CD8-positive, alpha-beta memory T cell (primary cell): ENCODE data around the gene ENDOV. TPM values are rescaled to one million over a fixed set of nuclear protein-coding genes. Genes with fewer than 3 reads are reported as not detected.

Source experiments
- CTCF ChIA-PET: fragments of 350-600 bp; sonication (Branson Sonifier 250); formaldehyde crosslinking; loops from one replicate; lab custom pipeline; 2021; ENCODE audit warnings: antibody characterized with exemption; lab: Charles Lee
- POLR2A ChIA-PET: fragments of 350-600 bp; sonication (Branson Sonifier 250); formaldehyde crosslinking; loops from one replicate; lab custom pipeline; 2021; ENCODE audit warnings: antibody characterized with exemption; lab: Charles Lee
- DNase-seq, 5 donors: peaks; one replicate each; pipeline versions ENCODE4 v3.0.0 to v3.0.0-alpha.2; 2020 to 2022; ENCODE audit warnings: mixed read lengths in 1 of 5
- H3K27ac ChIP-seq: one replicate; pipeline ENCODE4 v1.7.0; 2013; ENCODE audit warnings: low read depth, mild to moderate bottlenecking, low read length, moderate library complexity
- H3K27me3 ChIP-seq: 2 replicates; pipeline ENCODE4 v1.7.0; 2013; ENCODE audit warnings: low read length, mild to moderate bottlenecking; ENCODE audit not compliant: insufficient read depth, poor library complexity, severe bottlenecking
- H3K36me3 ChIP-seq: 2 replicates; pipeline ENCODE4 v1.7.0; 2013; ENCODE audit warnings: mild to moderate bottlenecking, low read length, moderate library complexity; ENCODE audit not compliant: insufficient read depth
- H3K4me1 ChIP-seq: 2 replicates; pipeline ENCODE4 v1.7.0; 2013; ENCODE audit warnings: mild to moderate bottlenecking, low read length, moderate library complexity; ENCODE audit not compliant: insufficient read depth
- H3K4me3 ChIP-seq: 2 replicates; pipeline ENCODE4 v1.7.0; 2013; ENCODE audit warnings: mild to moderate bottlenecking, low read length
- H3K9me3 ChIP-seq: 2 replicates; pipeline ENCODE4 v1.7.0; 2013; ENCODE audit warnings: mild to moderate bottlenecking, low read length
- H3K27ac Mint-ChIP-seq, 8 donors: one replicate each; pipeline ENCODE4 v1.8.0; 2020 to 2021; ENCODE audit warnings: mixed read lengths in 8 of 8, mild to moderate bottlenecking in 6 of 8, inconsistent platforms in 3 of 8, moderate library complexity in 3 of 8
- H3K27me3 Mint-ChIP-seq, 2 donors: one replicate each; pipeline ENCODE4 v1.8.0; 2020 to 2021; ENCODE audit warnings: mixed read lengths in 2 of 2, mild to moderate bottlenecking in 1 of 2, moderate library complexity in 1 of 2
- H3K36me3 Mint-ChIP-seq, 3 donors: one replicate each; pipeline ENCODE4 v1.8.0; 2020 to 2021; ENCODE audit warnings: mixed read lengths in 3 of 3, inconsistent platforms in 1 of 3, mild to moderate bottlenecking in 1 of 3
- H3K4me1 Mint-ChIP-seq, 3 donors: one replicate each; pipeline ENCODE4 v1.8.0; 2020 to 2021; ENCODE audit warnings: mixed read lengths in 3 of 3, inconsistent platforms in 1 of 3, mild to moderate bottlenecking in 1 of 3
- H3K4me3 Mint-ChIP-seq, 7 donors: one replicate each; pipeline ENCODE4 v1.8.0; 2020 to 2021; ENCODE audit warnings: mixed read lengths in 7 of 7, mild to moderate bottlenecking in 6 of 7, moderate library complexity in 4 of 7, inconsistent platforms in 2 of 7
- H3K9me3 Mint-ChIP-seq, 5 donors: one replicate each; pipeline ENCODE4 v1.8.0; 2020 to 2022; ENCODE audit warnings: mixed read lengths in 5 of 5, mild to moderate bottlenecking in 3 of 5, moderate library complexity in 2 of 5, inconsistent platforms in 1 of 5
- polyA plus RNA-seq: library from polyadenylated mRNA; unstranded; fragments of 300-500 nt; fragmentation: Illumina TruSeq; gene quantifications from one replicate; pipeline ENCODE4 v1.2.3, GENCODE V29; 2021
- total RNA-seq, 2 experiments: library from RNA; stranded (reverse); gene quantifications; one replicate each; pipeline ENCODE4 v1.2.3, GENCODE V29; 2021

ENDOV gene
- total and polyA plus RNA-seq, 3 experiments from 2014 or later, result 8.5 to 16.8 (median 12.4) TPM

DNA sequence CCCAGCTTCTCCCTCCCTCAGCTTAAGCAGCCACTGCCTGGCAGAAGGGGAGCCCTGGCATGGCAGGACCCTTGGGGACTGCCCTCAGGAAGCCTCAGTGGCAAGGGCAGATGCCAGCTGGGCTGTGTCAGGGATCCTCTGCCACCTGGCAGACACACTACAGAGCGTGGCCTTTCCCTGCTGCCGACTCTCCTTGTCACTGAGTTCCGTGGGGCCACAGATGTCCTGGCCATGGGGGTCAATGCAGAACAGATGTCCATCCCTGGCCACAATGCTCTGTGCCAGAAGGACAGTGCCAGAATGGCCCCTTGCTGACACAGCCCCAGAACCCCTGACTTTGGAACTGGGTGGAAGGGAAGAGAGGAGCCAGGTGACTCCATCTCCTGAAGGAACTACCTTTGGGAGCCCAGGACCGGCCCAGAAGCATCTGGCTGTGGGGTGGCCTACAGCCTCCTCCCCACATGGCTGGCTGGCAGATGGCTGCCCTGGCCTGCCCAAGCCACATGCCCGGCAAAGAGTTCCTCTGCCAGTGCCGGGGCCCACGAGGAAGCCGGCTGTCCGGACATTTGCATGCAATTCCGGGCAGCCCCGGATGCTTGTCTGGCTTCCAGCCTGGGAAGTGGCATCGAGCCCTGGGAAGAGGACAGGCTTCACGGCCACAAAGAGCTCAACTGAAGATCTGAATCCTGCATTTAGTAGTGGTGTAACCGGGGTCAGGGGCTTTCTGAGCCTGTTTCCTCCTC lies 37.4 kb downstream of the ENDOV start:
- Histone ChIP-seq H3K27ac (no peak overlapping the region), H3K9me3 (no peaks in the 10 kb centered on the region), H3K4me1 (peaks cover 17% of the 10 kb centered on the region), H3K36me3 (no peaks in the 10 kb centered on the region), H3K27me3 (no peaks in the 10 kb centered on the region), H3K4me3 (no peak overlapping the region)
- ChIA-PET CTCF (no interaction called here), POLR2A (no interaction called here)
- no peaks in the 10 kb centered on the region for H3K9me3 Mint-ChIP-seq
- H3K27ac Mint-ChIP-seq, result peak overlapping the region in 1 of 8 donors; percentile 99
- DNase-seq, result no peak
- H3K36me3 Mint-ChIP-seq, result no peaks in the 10 kb centered on the region
- peaks cover 3 to 10% of the 10 kb centered on the region in 2 donors for H3K27me3 Mint-ChIP-seq
- H3K4me1 Mint-ChIP-seq, result peaks cover 14 to 17% (median 15%) of the 10 kb centered on the region in 3 donors
- H3K4me3 Mint-ChIP-seq, result peak overlapping the region in 2 of 7 donors; percentile 36 to 94

- Histone ChIP-seq H3K4me1 (peaks cover 17% of the 10 kb centered on the region), H3K4me3 (peak overlapping the region; percentile 72), H3K27me3 (no peaks in the 10 kb centered on the region), H3K27ac (no peak overlapping the region), H3K36me3 (no peaks in the 10 kb centered on the region), H3K9me3 (no peaks in the 10 kb centered on the region)
- peak overlapping the region; percentile 81 to 96 (median 89) for H3K4me3 Mint-ChIP-seq
- H3K27ac Mint-ChIP-seq, result peak overlapping the region; percentile 93 to 99 (median 96)
- peaks cover 14 to 17% (median 15%) of the 10 kb centered on the region in 3 donors for H3K4me1 Mint-ChIP-seq
- H3K9me3 Mint-ChIP-seq, result no peaks in the 10 kb centered on the region
- ChIA-PET CTCF (interaction anchor here (1.3 kb wide), 1 partner anchor 11 kb away, joined by 3 read pairs; no protein-coding TSS in a partner anchor), POLR2A (interaction anchor here (1.3 kb wide), 1 partner anchor 92 kb away, joined by 7 read pairs; the partner anchor contains the start of gene RPTOR)
- peaks cover 5 to 16% of the 10 kb centered on the region in 2 donors for H3K27me3 Mint-ChIP-seq
- H3K36me3 Mint-ChIP-seq, result no peaks in the 10 kb centered on the region
- no peak for DNase-seq
Observed at GRCh38 chr17:80453126-80453997, 38.4 kb downstream of the ENDOV start.

GRCh38 chr17:80453998-80454556 lies 39.1 kb downstream of the ENDOV start:
- peak in 1 of 5 donors; percentile 56 for DNase-seq
- Histone ChIP-seq H3K9me3 (no peaks in the 10 kb centered on the region), H3K4me3 (peak overlapping the region; percentile 72), H3K36me3 (no peaks in the 10 kb centered on the region), H3K4me1 (peaks cover 17% of the 10 kb centered on the region), H3K27me3 (peaks cover 5% of the 10 kb centered on the region), H3K27ac (peak overlapping the region; percentile 88)
- CTCF ChIA-PET, result interaction anchor here (0.8 to 1.3 kb wide), 4 partner anchors 10 to 121 kb away, joined by 3 to 5 read pairs (median 4); no protein-coding TSS in a partner anchor
- POLR2A ChIA-PET, result interaction anchor here (0.6 to 1.3 kb wide), 7 partner anchors 91 to 889 kb away, joined by 3 to 8 read pairs (median 4); partner anchors contain the start of gene RPTOR
- Mint-ChIP-seq H3K27ac (peak overlapping the region; percentile 93 to 99 (median 96)), H3K9me3 (no peaks in the 10 kb centered on the region), H3K36me3 (no peaks in the 10 kb centered on the region), H3K4me1 (peaks cover 14 to 17% (median 15%) of the 10 kb centered on the region in 3 donors), H3K4me3 (peak overlapping the region; percentile 81 to 96 (median 89)), H3K27me3 (peaks cover 2 to 20% of the 10 kb centered on the region in 2 donors)

DNA sequence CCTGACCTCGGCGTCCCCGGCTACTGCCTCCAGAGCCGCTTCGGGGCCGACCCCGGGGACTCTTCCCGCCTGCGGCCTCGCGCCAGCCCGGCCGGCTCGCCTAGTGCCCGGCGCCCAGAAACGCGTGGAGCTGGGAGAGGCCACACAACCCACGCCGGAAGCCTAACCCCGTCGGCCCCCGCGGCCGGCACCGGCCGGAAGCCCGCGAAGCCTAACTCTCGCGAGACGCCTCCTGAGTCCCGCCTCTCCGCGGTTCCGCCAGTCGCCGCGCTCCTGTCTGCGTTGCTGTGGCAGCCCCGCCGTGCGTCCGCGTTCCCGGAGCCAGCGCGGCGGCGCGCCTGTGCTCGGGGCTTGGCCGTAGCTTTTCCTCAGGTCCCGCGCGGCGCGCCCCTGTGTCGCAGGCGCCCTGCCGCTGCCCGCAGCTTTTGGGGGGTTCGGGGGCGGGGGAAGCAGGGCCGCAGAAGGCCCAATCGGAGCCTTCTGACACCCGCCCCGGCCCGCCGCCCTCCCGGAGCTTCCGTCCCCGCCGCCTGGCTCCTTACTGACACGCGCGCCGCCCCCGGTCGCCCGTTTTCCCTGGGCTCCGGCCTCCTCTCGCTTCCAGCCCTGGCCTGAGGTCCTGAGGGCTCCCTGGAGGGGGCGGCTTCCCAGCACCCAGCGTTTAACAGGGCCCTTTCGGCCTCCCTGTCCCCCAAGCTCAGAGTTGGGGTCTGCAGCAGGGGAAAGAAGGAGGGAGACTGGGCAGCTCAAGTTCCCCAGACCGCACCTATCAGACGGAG lies 39.8 kb downstream of the ENDOV start:
- no peaks in the 10 kb centered on the region for H3K36me3 Mint-ChIP-seq
- peaks cover 17% of the 10 kb centered on the region for H3K4me1 ChIP-seq

GRCh38 chr17:80455336-80455710 lies 40.4 kb downstream of the ENDOV start:
- Histone ChIP-seq H3K27me3 (peaks cover 13% of the 10 kb centered on the region), H3K27ac (peak overlapping the region; percentile 88), H3K36me3 (no peaks in the 10 kb centered on the region), H3K4me3 (peak overlapping the region; percentile 72), H3K9me3 (no peaks in the 10 kb centered on the region), H3K4me1 (peaks cover 17% of the 10 kb centered on the region)
- CTCF ChIA-PET, result interaction anchor here (0.8 to 1.3 kb wide), 3 partner anchors 9 to 354 kb away, joined by 4 to 5 read pairs (median 4); partner anchors contain the start of gene GAA
- peak overlapping the region; percentile 81 to 96 (median 90) for H3K4me3 Mint-ChIP-seq
- no peaks in the 10 kb centered on the region for H3K9me3 Mint-ChIP-seq
- peak overlapping the region; percentile 90 to 99 (median 98) for H3K27ac Mint-ChIP-seq
- H3K27me3 Mint-ChIP-seq, result peaks cover 2 to 32% of the 10 kb centered on the region in 2 donors
- POLR2A ChIA-PET, result interaction anchor here (0.7 to 1.5 kb wide), 4 partner anchors 40 to 768 kb away, joined by 3 to 5 read pairs (median 4); partner anchors contain the start of genes CEP131 and ENDOV
- H3K4me1 Mint-ChIP-seq, result peaks cover 14 to 17% (median 15%) of the 10 kb centered on the region in 3 donors
- peak in 3 of 5 donors; percentile 23 to 64 (median 37) for DNase-seq
- H3K36me3 Mint-ChIP-seq, result no peaks in the 10 kb centered on the region

More for the DNA sequence above, 39.8 kb downstream of the ENDOV start:
- Histone ChIP-seq H3K27me3 (peaks cover 12% of the 10 kb centered on the region), H3K27ac (peak overlapping the region; percentile 88), H3K9me3 (no peaks in the 10 kb centered on the region), H3K4me3 (peak overlapping the region; percentile 72), H3K36me3 (no peaks in the 10 kb centered on the region)
- Mint-ChIP-seq H3K4me1 (peaks cover 14 to 17% (median 15%) of the 10 kb centered on the region in 3 donors), H3K27ac (peak overlapping the region; percentile 90 to 99 (median 98)), H3K27me3 (peaks cover 2 to 27% of the 10 kb centered on the region in 2 donors), H3K9me3 (no peaks in the 10 kb centered on the region), H3K4me3 (peak overlapping the region; percentile 81 to 96 (median 90))
- ChIA-PET CTCF (interaction anchor here (0.8 to 1.3 kb wide), 5 partner anchors 9 to 353 kb away, joined by 3 to 5 read pairs (median 4); partner anchors contain the start of gene GAA), POLR2A (interaction anchor here (0.6 to 1.5 kb wide), 11 partner anchors 39 to 888 kb away, joined by 3 to 8 read pairs (median 4); partner anchors contain the start of genes CEP131, ENDOV and RPTOR)
- peak; percentile 91 to 97 (median 96) for DNase-seq

DNA sequence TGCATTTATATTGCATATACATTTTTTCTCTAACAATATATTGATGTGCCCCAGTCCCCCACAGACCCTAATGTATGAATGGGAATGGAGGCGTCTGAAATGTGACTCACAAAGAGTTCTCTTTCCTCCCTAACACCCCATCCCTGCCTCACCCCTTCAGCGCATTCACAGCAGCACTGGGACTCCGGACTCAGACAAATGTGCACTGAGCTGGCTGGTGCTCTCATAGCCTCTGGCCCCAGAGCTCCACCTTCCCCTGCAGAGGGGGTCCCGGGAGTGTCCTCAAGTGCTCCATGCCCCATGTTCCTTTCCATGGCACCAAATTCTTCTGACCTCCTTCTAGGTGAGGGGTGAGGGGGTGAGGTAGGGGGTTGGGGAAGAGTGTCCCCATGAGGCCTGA lies 40.8 kb downstream of the ENDOV start:
- Mint-ChIP-seq H3K27ac (peak overlapping the region in 7 of 8 donors; percentile 90 to 99 (median 97)), H3K9me3 (no peaks in the 10 kb centered on the region), H3K36me3 (no peaks in the 10 kb centered on the region), H3K27me3 (peaks cover 2 to 36% of the 10 kb centered on the region in 2 donors), H3K4me3 (peak overlapping the region; percentile 81 to 96 (median 90)), H3K4me1 (peaks cover 14 to 17% (median 15%) of the 10 kb centered on the region in 3 donors)
- CTCF ChIA-PET, result no interaction called here
- DNase-seq, result no peak
- Histone ChIP-seq H3K27ac (peak overlapping the region; percentile 88), H3K9me3 (no peaks in the 10 kb centered on the region), H3K27me3 (peaks cover 13% of the 10 kb centered on the region), H3K4me1 (peaks cover 17% of the 10 kb centered on the region), H3K4me3 (no peak overlapping the region), H3K36me3 (no peaks in the 10 kb centered on the region)
- POLR2A ChIA-PET, result interaction anchor here (0.7 to 1.5 kb wide), 2 partner anchors 443 to 767 kb away, joined by 3 to 4 read pairs; partner anchors contain the start of gene CEP131
